Activated effector memory CD4-positive, alpha-beta T cell treated with Interleukin-2 at 50 U/mL for 16 hours (primary cell): ENCODE results near the gene RAD51B.

Experiments
- DNase-seq: peaks from one replicate; pipeline ENCODE4 v3.0.0-alpha.2; 2020

The RAD51B gene

DNA sequence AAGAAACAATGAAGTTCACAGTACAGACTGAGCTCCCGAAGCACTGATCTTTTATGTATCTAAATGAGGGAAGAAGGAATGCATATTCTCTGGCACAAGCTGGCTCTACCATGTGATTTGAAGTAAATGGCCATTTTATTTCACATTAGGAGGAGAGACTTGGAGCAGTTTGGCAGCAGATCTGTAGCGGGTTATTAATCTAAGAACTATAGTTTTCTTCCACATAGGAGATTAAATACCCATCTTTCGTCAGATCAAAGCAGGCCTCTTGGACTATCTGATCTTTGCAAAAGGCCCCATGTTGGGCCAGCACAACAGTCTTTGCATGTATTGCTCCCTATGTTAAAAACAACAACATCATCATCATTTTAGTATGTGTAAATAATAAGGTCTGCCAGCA is 495.5 kb downstream of the RAD51B start:
- DNase-seq: no peak

DNA sequence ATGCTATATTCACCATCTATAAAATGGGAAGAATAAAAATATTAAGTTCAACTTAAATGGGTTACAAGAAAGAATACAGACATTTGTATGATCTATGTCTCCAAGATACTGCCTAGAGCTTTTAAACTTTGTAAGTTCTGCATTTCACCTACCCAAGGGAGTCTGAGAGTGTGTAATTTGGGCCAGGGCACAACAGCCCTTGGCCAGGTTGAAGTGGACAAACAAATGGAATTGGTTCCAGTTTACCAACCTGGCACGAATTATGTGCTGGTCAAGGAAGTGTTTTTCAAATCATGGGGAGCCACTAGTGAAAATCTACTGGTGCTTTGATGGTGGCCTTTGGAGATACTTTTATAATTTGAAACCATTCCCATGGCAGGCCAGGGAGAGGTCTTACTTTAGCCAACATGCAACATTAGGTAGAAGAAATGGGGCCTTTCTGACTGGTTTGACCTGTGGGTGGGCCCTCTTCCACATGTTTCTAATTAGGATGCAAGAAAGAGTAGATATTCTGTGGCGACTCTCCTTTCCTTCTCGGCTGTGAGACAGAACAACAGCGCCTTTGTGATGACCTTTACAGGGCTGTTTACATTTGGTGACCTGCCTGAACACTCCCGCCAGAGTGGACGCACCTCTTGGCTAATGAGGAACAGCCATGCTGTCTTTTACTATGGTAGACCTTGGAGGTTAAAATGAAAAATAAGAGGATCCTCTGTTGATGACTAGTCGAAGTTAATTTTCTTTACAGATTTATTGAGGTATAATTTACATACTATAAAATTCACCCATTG is 496.7 kb downstream of the RAD51B start:
- no peak for DNase-seq

DNA sequence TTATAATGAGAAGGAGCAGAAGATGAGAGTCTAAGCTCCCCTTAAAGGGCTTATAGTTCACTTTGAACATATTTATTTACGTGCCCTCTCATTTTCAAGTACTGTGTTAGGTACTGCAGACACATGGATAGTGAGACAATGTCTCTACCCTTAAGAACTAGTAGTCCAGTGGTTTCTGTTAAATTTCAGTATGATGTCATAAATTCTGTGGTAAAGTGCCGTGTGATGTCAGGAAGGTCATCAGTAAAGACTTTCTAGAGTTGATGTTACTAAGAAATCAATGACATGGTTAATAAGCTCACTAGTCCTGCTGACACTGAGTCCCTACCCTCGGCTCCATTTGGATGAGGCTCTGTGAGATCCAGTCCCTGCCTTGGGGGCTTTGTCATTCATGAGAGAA is 497.7 kb downstream of the RAD51B start:
- no peak for DNase-seq

DNA sequence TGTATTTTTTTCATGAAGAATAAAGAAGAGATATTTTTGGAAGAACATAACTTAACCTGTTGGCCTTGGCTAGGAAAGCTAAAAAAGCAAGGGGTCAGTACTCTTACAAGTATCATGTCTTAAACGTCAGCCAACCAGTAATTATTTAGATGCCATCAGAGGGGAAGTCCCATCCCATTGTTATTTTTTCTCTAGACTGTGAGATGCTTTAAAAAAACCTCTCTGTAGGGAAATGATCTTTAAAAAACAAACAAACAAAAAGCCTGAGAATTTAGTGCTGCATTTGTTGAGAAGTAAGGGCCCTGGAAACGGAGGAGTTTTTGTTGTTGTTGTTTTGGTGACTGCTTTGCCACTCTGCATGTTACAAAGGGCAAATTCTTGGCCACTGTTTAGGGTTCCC is 499.2 kb downstream of the RAD51B start:
- no peak for DNase-seq

- DNase-seq: no peak
Measured at GRCh38 chr14:68320495-68320894, 500.9 kb downstream of the RAD51B start.

- no peak for DNase-seq
Measured at GRCh38 chr14:68322940-68323620, 503.5 kb downstream of the RAD51B start.

- no peak for DNase-seq
Measured at GRCh38 chr14:68325267-68325807, 505.8 kb downstream of the RAD51B start.

GRCh38 chr14:68327231-68327630 is 507.7 kb downstream of the RAD51B start:
- no peak for DNase-seq

DNA sequence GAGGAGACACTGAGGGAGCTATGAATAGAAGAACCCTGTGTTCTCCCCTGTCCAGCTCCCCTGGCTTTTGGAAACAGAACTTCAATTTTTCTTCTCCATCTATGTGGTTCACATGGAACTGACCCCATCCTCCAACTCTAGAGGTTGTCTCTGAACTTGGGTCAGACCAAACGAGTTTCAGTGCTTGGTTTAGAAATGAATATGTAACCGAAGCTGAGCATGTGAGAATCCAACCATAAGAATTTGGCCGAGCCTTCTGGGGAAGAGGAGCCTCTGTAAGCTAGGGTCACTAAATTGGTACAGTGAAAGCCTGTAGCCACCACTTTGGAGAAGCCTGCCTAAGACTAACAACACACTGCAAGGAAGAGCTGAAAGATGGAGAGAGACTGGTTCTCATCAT is 508.9 kb downstream of the RAD51B start:
- DNase-seq: no peak

GRCh38 chr14:68331426-68331825 is 511.8 kb downstream of the RAD51B start:
- DNase-seq: no peak

DNA sequence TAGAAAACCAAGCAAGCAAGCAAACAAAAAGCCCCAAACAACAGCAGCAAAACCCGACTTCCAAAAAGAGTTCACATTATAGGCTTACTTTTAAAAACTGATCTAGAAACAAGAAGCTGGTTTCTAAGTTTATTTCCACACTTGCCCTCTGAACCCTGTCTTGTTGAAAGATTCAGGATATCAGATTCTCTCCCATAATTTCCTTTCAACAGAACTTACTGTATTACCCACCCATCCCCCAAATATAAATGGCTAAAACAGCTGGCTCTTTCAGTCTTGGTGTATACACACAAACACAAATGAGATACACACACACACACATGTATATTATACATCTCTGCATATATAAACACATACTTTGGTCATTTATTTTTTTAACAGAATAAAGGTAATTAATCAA is 512.4 kb downstream of the RAD51B start:
- DNase-seq: no peak

DNA sequence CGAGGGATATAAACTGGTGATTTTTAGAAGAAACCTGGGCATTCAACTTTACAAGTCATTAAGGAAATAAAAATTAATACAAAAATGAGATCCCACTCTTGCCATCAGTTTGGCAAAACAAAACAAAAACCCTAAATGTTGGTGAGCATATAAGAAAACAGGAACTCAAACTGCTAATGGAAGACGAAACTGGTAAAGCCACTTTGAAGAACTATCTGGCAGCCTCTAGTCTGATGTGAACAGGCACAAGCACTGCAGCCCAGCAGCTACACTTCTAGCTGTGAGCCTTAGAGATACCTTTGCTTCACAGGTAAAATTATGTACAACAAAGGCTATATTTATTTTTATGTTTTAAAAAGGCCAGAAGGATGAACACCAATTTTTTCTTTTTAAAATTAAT is 513.7 kb downstream of the RAD51B start:
- DNase-seq: no peak

GRCh38 chr14:68335312-68335711 is 515.7 kb downstream of the RAD51B start:
- DNase-seq: no peak

GRCh38 chr14:68336165-68336564 is 516.6 kb downstream of the RAD51B start:
- DNase-seq: no peak

- no peak for DNase-seq
Measured at GRCh38 chr14:68337279-68337678, 517.7 kb downstream of the RAD51B start.

- no peak for DNase-seq
Measured at GRCh38 chr14:68340262-68340661, 520.7 kb downstream of the RAD51B start.

DNA sequence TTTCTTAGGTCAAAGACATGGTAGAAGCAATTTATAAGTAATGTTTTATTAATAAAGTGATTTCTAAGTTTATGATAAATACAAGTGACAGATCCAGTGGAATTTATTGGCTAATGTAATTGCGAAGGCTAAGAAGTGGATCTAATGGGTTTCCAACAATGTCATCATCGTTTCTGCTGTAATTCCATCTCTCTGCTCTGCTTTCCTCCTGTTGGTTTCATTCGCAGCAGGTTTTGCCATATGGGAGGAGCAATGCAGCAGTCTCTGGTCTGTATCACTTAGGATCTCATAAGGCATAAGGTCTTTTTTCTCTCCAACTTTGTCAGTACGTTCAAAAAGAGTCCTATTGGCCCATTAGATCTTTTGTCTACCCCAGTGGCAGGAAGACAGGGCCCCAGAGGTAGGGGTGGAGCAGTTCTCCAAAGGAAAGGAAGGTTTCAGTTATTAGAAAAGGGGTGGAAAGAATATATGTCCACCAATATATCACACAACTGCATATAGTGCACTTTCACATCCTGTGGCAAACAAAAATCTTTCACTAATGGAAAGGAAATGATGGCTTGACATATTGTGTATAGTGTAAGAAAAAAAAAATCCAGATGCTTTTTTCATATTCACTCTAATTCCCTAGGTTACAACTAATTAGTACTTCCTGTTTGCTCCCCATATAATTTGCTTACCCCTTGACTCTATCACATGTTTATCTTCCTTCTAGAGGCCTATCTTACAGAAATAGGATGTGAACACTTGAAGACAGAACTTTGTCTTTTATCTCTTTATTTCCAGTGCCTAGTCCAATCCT is 522.0 kb downstream of the RAD51B start:
- no peak for DNase-seq

GRCh38 chr14:68342216-68342763 is 522.7 kb downstream of the RAD51B start:
- DNase-seq: no peak

- DNase-seq: no peak
Measured at GRCh38 chr14:68343534-68344118, 524.0 kb downstream of the RAD51B start.

- no peak for DNase-seq
Measured at GRCh38 chr14:68345738-68346137, 526.2 kb downstream of the RAD51B start.

- no peak for DNase-seq
Measured at GRCh38 chr14:68346556-68347343, 527.2 kb downstream of the RAD51B start.
